22Rv1 (cell line): ENCODE results near the gene CCDC142.

Experiments
- CTCF ChIP-seq: fragments of 450-650 bp; IDR thresholded peaks from 2 replicates; pipeline ENCODE4 v1.5.1; 2017; ENCODE audit warnings: mild to moderate bottlenecking
- ZFX ChIP-seq: fragments of 450-650 bp; IDR thresholded peaks from 2 replicates; pipeline ENCODE4 v1.6.1; 2017; ENCODE audit warnings: antibody characterized with exemption, borderline replicate concordance

- no peak for TF ChIP-seq CTCF
- no peak for TF ChIP-seq ZFX
Measured at GRCh38 chr2:74427551-74427950, 55.2 kb downstream of the CCDC142 start.
